ENCODE measurements around the gene RPL41.
"Not testable (repeated sequence)": the region's sequence is repeated elsewhere in the genome, so short reads cannot be mapped to it uniquely, and the experiment has no call there.

Gene RPL41

GRCh38 chr12:56107242-56107641 lies 9.2 kb upstream of the RPL41 start:
- TF ChIP-seq CTCF (conservative IDR thresholded peaks at IDR 0.05; ENCODE audit: control insufficient read depth, insufficient read depth, low read depth, low read length) = no peak
- no peak for DNase-seq (ENCODE audit: low read depth)
- H3K4me3 ChIP-seq (ENCODE audit: control insufficient read depth, low read depth, low read length) = no peak overlapping the region

GRCh38 chr12:56110571-56110970 lies 5.9 kb upstream of the RPL41 start:
- DNase-seq (ENCODE audit: low read depth) = no peak
- no peak overlapping the region for H3K4me3 ChIP-seq (ENCODE audit: control insufficient read depth, low read depth, low read length)
- no peak for TF ChIP-seq CTCF (conservative IDR thresholded peaks at IDR 0.05; ENCODE audit: control insufficient read depth, insufficient read depth, low read depth, low read length)

GRCh38 chr12:56114084-56114483 lies 2.3 kb upstream of the RPL41 start:
- no peak for TF ChIP-seq CTCF (conservative IDR thresholded peaks at IDR 0.05; ENCODE audit: control insufficient read depth, insufficient read depth, low read depth, low read length)
- no peak for DNase-seq (ENCODE audit: low read depth)
- no peak overlapping the region for H3K4me3 ChIP-seq (ENCODE audit: control insufficient read depth, low read depth, low read length)

- peak; percentile 58 for DNase-seq (ENCODE audit: low read depth)
- H3K4me3 ChIP-seq (ENCODE audit: control insufficient read depth, low read depth, low read length) = peak overlapping the region; percentile 69
- no peak for TF ChIP-seq CTCF (conservative IDR thresholded peaks at IDR 0.05; ENCODE audit: control insufficient read depth, insufficient read depth, low read depth, low read length)
Measured at GRCh38 chr12:56115329-56115728, 1.1 kb upstream of the RPL41 start.

- H3K4me3 ChIP-seq (ENCODE audit: control insufficient read depth, low read depth, low read length) = peak overlapping the region; percentile 86
- DNase-seq (ENCODE audit: low read depth) = not testable (repeated sequence)
Measured at GRCh38 chr12:56117082-56117706, 761 bp downstream of the RPL41 start.

GRCh38 chr12:56117778-56118687 lies 1.6 kb downstream of the RPL41 start, which contains the start of gene ZC3H10:
Gene ZC3H10, plus strand, starts transcription at chr12:56118266. Its CDS starts 2,297 bp downstream, at chr12:56120563.
- DNase-seq (ENCODE audit: low read depth) = peak; percentile 100
- H3K4me3 ChIP-seq (ENCODE audit: control insufficient read depth, low read depth, low read length) = peak within 1 kb of the TSS; percentile 86
- TF ChIP-seq CTCF (conservative IDR thresholded peaks at IDR 0.05; ENCODE audit: control insufficient read depth, insufficient read depth, low read depth, low read length) = peak; percentile 36

GRCh38 chr12:56118688-56119357 lies 2.4 kb downstream of the RPL41 start:
- no peak for DNase-seq (ENCODE audit: low read depth)
- H3K4me3 ChIP-seq (ENCODE audit: control insufficient read depth, low read depth, low read length) = peak overlapping the region; percentile 86
- no peak for TF ChIP-seq CTCF (conservative IDR thresholded peaks at IDR 0.05; ENCODE audit: control insufficient read depth, insufficient read depth, low read depth, low read length)
